Coronary artery (tissue), 2 donors: ENCODE measurements around the gene HPSE2.

Source experiments
- DNase-seq: peaks from one replicate; pipeline ENCODE4 v3.0.0-alpha.2; 2017; ENCODE audit warnings: low spot score
- H3K27ac ChIP-seq, 2 donors: fragments of 200-600 bp; sonication (generic); one replicate each; pipeline ENCODE4 v1.5.1; 2016 to 2019
- H3K4me3 ChIP-seq: fragments of 200-600 bp; sonication (generic); 2 replicates; pipeline ENCODE4 v1.5.1; 2016; ENCODE audit warnings: mild to moderate bottlenecking, moderate library complexity
- TF ChIP-seq, protein P1 (sequence below): fragments of 200-600 bp; sonication (generic); IDR thresholded peaks from one replicate; pipeline ENCODE4 v1.5.1; 2019; ENCODE audit warnings: antibody characterized with exemption

Gene HPSE2

GRCh38 chr10:98602224-98602623 is 633.4 kb downstream of the HPSE2 start:
- no peak overlapping the region for H3K27ac ChIP-seq
- DNase-seq = no peak
- H3K4me3 ChIP-seq = no peak overlapping the region
- TF ChIP-seq, protein P1, sequence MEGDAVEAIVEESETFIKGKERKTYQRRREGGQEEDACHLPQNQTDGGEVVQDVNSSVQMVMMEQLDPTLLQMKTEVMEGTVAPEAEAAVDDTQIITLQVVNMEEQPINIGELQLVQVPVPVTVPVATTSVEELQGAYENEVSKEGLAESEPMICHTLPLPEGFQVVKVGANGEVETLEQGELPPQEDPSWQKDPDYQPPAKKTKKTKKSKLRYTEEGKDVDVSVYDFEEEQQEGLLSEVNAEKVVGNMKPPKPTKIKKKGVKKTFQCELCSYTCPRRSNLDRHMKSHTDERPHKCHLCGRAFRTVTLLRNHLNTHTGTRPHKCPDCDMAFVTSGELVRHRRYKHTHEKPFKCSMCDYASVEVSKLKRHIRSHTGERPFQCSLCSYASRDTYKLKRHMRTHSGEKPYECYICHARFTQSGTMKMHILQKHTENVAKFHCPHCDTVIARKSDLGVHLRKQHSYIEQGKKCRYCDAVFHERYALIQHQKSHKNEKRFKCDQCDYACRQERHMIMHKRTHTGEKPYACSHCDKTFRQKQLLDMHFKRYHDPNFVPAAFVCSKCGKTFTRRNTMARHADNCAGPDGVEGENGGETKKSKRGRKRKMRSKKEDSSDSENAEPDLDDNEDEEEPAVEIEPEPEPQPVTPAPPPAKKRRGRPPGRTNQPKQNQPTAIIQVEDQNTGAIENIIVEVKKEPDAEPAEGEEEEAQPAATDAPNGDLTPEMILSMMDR = no peak

- Histone ChIP-seq H3K4me3 (no peak overlapping the region), H3K27ac (no peak overlapping the region)
- no peak for DNase-seq
- TF ChIP-seq, protein P1 = no peak
Measured at GRCh38 chr10:98599032-98599610, 636.5 kb downstream of the HPSE2 start.

DNA sequence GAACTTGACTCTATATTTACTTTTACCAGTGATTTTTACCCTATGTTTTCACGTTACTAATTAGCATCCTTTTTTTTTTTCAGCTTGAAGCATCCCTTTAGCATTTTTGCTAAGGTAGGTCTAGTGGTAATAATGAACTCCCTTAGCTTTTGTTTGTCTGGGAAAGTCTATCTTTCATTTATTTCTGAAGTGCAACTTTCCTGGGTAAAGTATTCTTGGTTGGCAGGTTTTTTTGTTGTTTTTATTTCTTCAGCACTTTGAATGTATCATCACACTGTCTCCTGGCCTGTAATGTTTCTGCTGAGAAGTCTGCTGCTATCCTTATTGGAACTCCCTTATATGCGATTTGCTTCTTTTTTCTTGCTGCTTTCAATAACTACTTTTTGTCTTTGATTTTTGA is 639.2 kb downstream of the HPSE2 start:
- TF ChIP-seq, protein P1 = no peak
- Histone ChIP-seq H3K4me3 (no peak overlapping the region), H3K27ac (no peak overlapping the region)
- no peak for DNase-seq

GRCh38 chr10:98589691-98590090 is 646.0 kb downstream of the HPSE2 start:
- DNase-seq = no peak
- Histone ChIP-seq H3K4me3 (no peak overlapping the region), H3K27ac (no peak overlapping the region)
- TF ChIP-seq, protein P1 = no peak

DNA sequence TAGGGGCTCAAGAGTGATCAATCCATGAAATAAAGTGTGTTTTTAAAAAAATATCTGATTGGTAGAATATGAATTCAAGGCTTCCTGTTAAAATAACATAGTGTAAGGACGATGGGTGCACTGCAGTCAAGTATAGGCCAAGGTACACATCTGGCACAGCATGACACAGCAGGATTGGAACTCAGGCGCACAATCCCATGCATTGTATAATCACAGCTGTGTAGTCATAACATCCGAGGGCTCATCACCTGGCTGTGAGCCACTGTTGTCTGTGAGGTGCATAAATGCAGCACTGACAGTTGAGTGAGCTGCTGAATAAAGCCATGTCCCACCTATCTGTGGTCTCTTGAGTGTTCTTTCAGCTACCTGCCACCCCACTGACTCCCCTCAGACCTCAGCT is 646.6 kb downstream of the HPSE2 start:
- H3K27ac ChIP-seq = no peak overlapping the region
- TF ChIP-seq, protein P1 = no peak
- no peak for DNase-seq
- no peak overlapping the region for H3K4me3 ChIP-seq

- Histone ChIP-seq H3K4me3 (no peak overlapping the region), H3K27ac (no peak overlapping the region)
- no peak for DNase-seq
- TF ChIP-seq, protein P1 = no peak
Measured at GRCh38 chr10:98587156-98587837, 648.4 kb downstream of the HPSE2 start.

DNA sequence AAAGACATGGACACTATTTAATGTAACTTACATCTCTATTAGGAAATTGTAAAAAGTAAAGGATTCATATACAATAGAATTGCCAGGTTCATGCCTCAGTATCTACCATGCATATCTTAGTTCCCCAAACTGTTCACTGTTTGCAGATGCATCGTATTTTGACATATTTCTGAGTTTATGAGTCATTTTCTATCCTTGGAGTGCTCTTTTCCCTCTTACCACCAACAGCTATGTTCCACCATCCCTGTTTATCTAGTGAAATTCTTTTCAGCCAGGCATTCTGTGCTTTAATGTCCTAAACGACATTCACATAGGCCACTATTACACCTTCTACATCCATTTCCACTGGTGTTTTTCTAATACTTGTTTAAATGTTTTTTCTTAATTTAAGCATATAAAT is 649.6 kb downstream of the HPSE2 start:
- TF ChIP-seq, protein P1 = no peak
- Histone ChIP-seq H3K27ac (no peak overlapping the region), H3K4me3 (no peak overlapping the region)
- no peak for DNase-seq
